Epidermal melanocyte (primary cell): ENCODE measurements around the gene CPEB4.

Experiments
- DNase-seq: peaks from one replicate; pipeline ENCODE4 v3.0.0; 2011; ENCODE audit warnings: low spot score; ENCODE audit not compliant: insufficient read length

CPEB4 gene

GRCh38 chr5:173972925-173973615 lies 84.9 kb downstream of the CPEB4 start:
- DNase-seq: peak; percentile 88

GRCh38 chr5:173973616-173973969 lies 85.4 kb downstream of the CPEB4 start:
- DNase-seq: no peak

- DNase-seq: no peak
Observed at GRCh38 chr5:173974688-173975239, 86.6 kb downstream of the CPEB4 start.

- DNase-seq: no peak
Observed at GRCh38 chr5:173981185-173981761, 93.1 kb downstream of the CPEB4 start.

GRCh38 chr5:173984218-173984617 lies 96.1 kb downstream of the CPEB4 start:
- DNase-seq: no peak

GRCh38 chr5:173988554-173989431 lies 100.6 kb downstream of the CPEB4 start, which contains the start of gene C5orf47:
TSS of gene C5orf47 (plus strand) at chr5:173989170. CDS start at chr5:173989264, 94 bp downstream.
- DNase-seq: no peak

GRCh38 chr5:173989432-173990082 lies 101.4 kb downstream of the CPEB4 start:
- DNase-seq: no peak

- no peak for DNase-seq
Observed at GRCh38 chr5:173997331-173997730, 109.2 kb downstream of the CPEB4 start.

- no peak for DNase-seq
Observed at GRCh38 chr5:173998531-173998930, 110.4 kb downstream of the CPEB4 start.

GRCh38 chr5:174000076-174000475 lies 111.9 kb downstream of the CPEB4 start:
- no peak for DNase-seq

GRCh38 chr5:174003795-174004194 lies 115.6 kb downstream of the CPEB4 start:
- DNase-seq: no peak

- no peak for DNase-seq
Observed at GRCh38 chr5:174008922-174009321, 120.8 kb downstream of the CPEB4 start.

- DNase-seq: no peak
Observed at GRCh38 chr5:174010365-174010764, 122.2 kb downstream of the CPEB4 start.

- DNase-seq: no peak
Observed at GRCh38 chr5:174011441-174011840, 123.3 kb downstream of the CPEB4 start.
